K562 (cell line): ENCODE results near the gene INPPL1. TPM values are rescaled to one million over a fixed set of nuclear protein-coding genes. Genes with fewer than 3 reads are reported as not detected.
A peak's percentile ranks its signal among the peaks of the same experiment; 100 is the strongest.

Experiments
- ATAC-seq: fragments of 200-7000 bp; cut with Tn5 transposase; 3 replicates; pipeline ENCODE4 v1.9.1; 2020; ENCODE audit warnings: moderate library complexity
- BruUV-seq: library from RNA; stranded (reverse); fragments of 400-500 nt; replicated peaks from 2 replicates; lab custom pipeline; 2021; lab: Mats Ljungman, UMichigan
- CTCF ChIA-PET: fragments of 300-600 bp; formaldehyde crosslinking; extraction: SDS; loops from one replicate; lab custom pipeline; 2021; ENCODE audit warnings: low intra/inter-chr PET ratio; lab: Yijun Ruan, JAX
- POLR2A ChIA-PET: fragments of 300-600, 350-650 bp; sonication (Branson Sonifier 250); formaldehyde crosslinking; extraction: SDS; loops from one replicate; lab custom pipeline; 2021; ENCODE audit warnings: antibody characterized with exemption, inconsistent platforms; lab: Yijun Ruan, JAX
- DNase-seq, 4 experiments: peaks; one replicate each; pipeline versions ENCODE4 v3.0.0 to v3.0.0-alpha.2; 2011 to 2018; ENCODE audit warnings: low spot score in 3 of 4, mixed read lengths in 3 of 4; ENCODE audit errors: extremely low read depth in 1 of 4
- FAIRE-seq: peaks from 2 replicates; lab custom pipeline; 2011; peaks lifted over from hg19 to GRCh38; lab: Jason Lieb, UNC
- H2AFZ ChIP-seq: 2 replicates; pipeline ENCODE4 v1.6.0; 2011; ENCODE audit warnings: low read depth, low read length, control low read depth, inconsistent platforms
- H3K27ac ChIP-seq: fragments of 200-600 bp; 3 replicates; pipeline ENCODE4 v1.8.0; 2011; ENCODE audit warnings: low read depth, mild to moderate bottlenecking, control low read depth, inconsistent platforms, low read length, moderate library complexity, mixed read lengths; ENCODE audit errors: extremely low read depth
- H3K27me3 ChIP-seq, 2 experiments: fragments of 300-600 bp in 1 of 2; 2 replicates in 1 of 2; 3 replicates in 1 of 2; pipeline versions ENCODE4 v1.6.0 to v1.8.0; 2011; ENCODE audit warnings: inconsistent platforms in 2 of 2, low read length in 2 of 2, mild to moderate bottlenecking in 1 of 2, mixed read lengths in 1 of 2, moderate library complexity in 1 of 2; ENCODE audit not compliant: control insufficient read depth in 2 of 2, insufficient read depth in 2 of 2
- H3K36me3 ChIP-seq: fragments of 300-600 bp; 3 replicates; pipeline ENCODE4 v1.8.0; 2011; ENCODE audit warnings: mild to moderate bottlenecking, low read length, inconsistent platforms; ENCODE audit not compliant: control insufficient read depth, insufficient read depth
- H3K4me1 ChIP-seq, 2 experiments: fragments of 200-600 bp in 1 of 2; replicated peaks in 1 of 2; 2 replicates in 1 of 2; 3 replicates in 1 of 2; pipeline versions ENCODE4 v1.5.1 to v1.8.0; 2011; ENCODE audit warnings: inconsistent platforms in 2 of 2, low read length in 2 of 2, mild to moderate bottlenecking in 1 of 2, mixed read lengths in 1 of 2, moderate library complexity in 1 of 2; ENCODE audit not compliant: control insufficient read depth in 2 of 2, insufficient read depth in 2 of 2
- H3K4me2 ChIP-seq: 2 replicates; pipeline ENCODE4 v1.6.1; 2011; ENCODE audit warnings: low read length, control low read depth, inconsistent platforms, mixed read lengths; ENCODE audit not compliant: insufficient read depth
- H3K4me3 ChIP-seq: fragments of 200-600 bp; sonication (generic), shearing (Covaris generic); 2 replicates; pipeline ENCODE4 v1.5.1; 2016; ENCODE audit warnings: control low read depth, inconsistent platforms
- H3K79me2 ChIP-seq: fragments of 200-600 bp; 3 replicates; pipeline ENCODE4 v1.8.0; 2011; ENCODE audit warnings: low read length, inconsistent platforms; ENCODE audit not compliant: control insufficient read depth, insufficient read depth
- H3K9ac ChIP-seq, 2 experiments: 2 replicates each; pipeline versions ENCODE4 v1.6.0 to v1.6.1; 2011; ENCODE audit warnings: low read depth in 2 of 2, low read length in 2 of 2, control low read depth in 1 of 2, inconsistent platforms in 1 of 2, mild to moderate bottlenecking in 1 of 2, mixed read lengths in 1 of 2; ENCODE audit not compliant: insufficient read depth in 1 of 2
- H3K9me1 ChIP-seq: one replicate; pipeline ENCODE4 v1.6.0; 2011; ENCODE audit warnings: inconsistent platforms, mild to moderate bottlenecking, low read length, moderate library complexity; ENCODE audit not compliant: control insufficient read depth, insufficient read depth
- H3K9me3 ChIP-seq: replicated peaks from 2 replicates; pipeline ENCODE4 v1.5.1; 2011; ENCODE audit warnings: low read depth, low read length, inconsistent platforms; ENCODE audit not compliant: control insufficient read depth, insufficient read depth
- H4K20me1 ChIP-seq: replicated peaks from 2 replicates; pipeline ENCODE4 v1.6.1; 2011; ENCODE audit warnings: low read length, inconsistent platforms, mixed read lengths; ENCODE audit not compliant: control insufficient read depth, insufficient read depth
- ESRRA ChIP-seq: fragments of 450-650 bp; IDR thresholded peaks from 2 replicates; pipeline ENCODE4 v1.6.1; 2014; ENCODE audit warnings: low read depth, mild to moderate bottlenecking, moderate library complexity, borderline replicate concordance
- HDGF ChIP-seq: fragments of 450-650 bp; IDR thresholded peaks from 2 replicates; pipeline ENCODE4 v1.6.1; 2016
- MECOM ChIP-seq: fragments of 250-450 bp; sonication (Bioruptor Pico); IDR thresholded peaks from 2 replicates; pipeline ENCODE4 v1.8.0; 2022; ENCODE audit warnings: inconsistent platforms
- SUPT5H ChIP-seq: fragments of 450-650 bp; IDR thresholded peaks from 2 replicates; pipeline ENCODE4 v1.6.1; 2016
- WGBS: fragments of 100-300 bp; shearing (Covaris generic); methylation state at CpG from one replicate; pipeline ENCODE4 v1.1.6; 2016; ENCODE audit warnings: low coverage, mixed read lengths; ENCODE audit not compliant: insufficient coverage; ENCODE audit errors: missing lambda C conversion rate; 5-methylcytosine and 5-hydroxymethylcytosine counted together
- in situ Hi-C: fragments of 300-500 bp; cut with MboI; formaldehyde crosslinking; loops from 4 replicates; pipeline ENCODE4 v1.15.0; 2018; ENCODE audit warnings: inconsistent platforms, mixed read lengths
- intact Hi-C: fragments of 100-400 bp; cut with micrococcal nuclease; formaldehyde crosslinking; loops from 2 replicates; pipeline ENCODE4 v1.14.2; 2022
- polyA plus RNA-seq, 8 experiments: library from polyadenylated mRNA; depleted of rRNA in 4 of 8; stranded (reverse) in 5 of 8; unstranded in 3 of 8; fragments of >200 nt; fragmentation: Nextera tagmentation in 2 of 8; fragmentation: Illumina TruSeq in 1 of 8; extraction: Ambion mirVana in 2 of 8; extraction: Trizol in 1 of 8; gene quantifications; 2 replicates each; pipeline versions ENCODE4 v1.2.1 to v1.2.3, GENCODE V29; 2011 to 2014; ENCODE audit warnings: inconsistent platforms in 1 of 8, missing spikeins in 1 of 8
- total RNA-seq, 7 experiments: library from RNA; depleted of rRNA in 6 of 7; stranded (reverse); fragments of >200 nt in 6 of 7; fragmentation: Illumina TruSeq in 2 of 7; extraction: Trizol in 2 of 7; gene quantifications; 2 replicates each; pipeline versions ENCODE4 v1.2.1 to v1.2.3, GENCODE V29; 2011 to 2021; ENCODE audit warnings: low replicate concordance in 1 of 7

The INPPL1 gene
- total and polyA plus RNA-seq, 9 of the 15 experiments (the other 6 are each of a cell fraction or from before 2014, with no cell fraction given), result 0.55 to 137 (median 61.6) TPM

- intact Hi-C loops, result loop anchor here (5.0 kb wide), 2 partner anchors 54 to 196 kb away; partner anchors contain the start of gene CLPB
- BruUV-seq, result no TSS peak
- H3K4me2 ChIP-seq, result no peak overlapping the region
- H3K9me3 ChIP-seq, result no peaks in the 10 kb centered on the region
- H2AFZ ChIP-seq, result no peak overlapping the region
- no peak overlapping the region for H3K9ac ChIP-seq
- DNase-seq (no peak), ATAC-seq (no peak)
- ChIA-PET POLR2A (interaction anchor here (0.6 to 2.8 kb wide), 7 partner anchors 9 to 289 kb away, joined by 3 to 13 read pairs (median 5); partner anchors contain the start of genes CLPB and INPPL1), CTCF (no interaction called here)
- 63% methylated on average over 4 of the region's 4 CpGs for WGBS
- H3K36me3 ChIP-seq, result peaks cover 75% of the 10 kb centered on the region
- H3K4me1 ChIP-seq, result peaks cover 0 to 28% of the 10 kb centered on the region in 2 experiments; a peak in 2 of 5 replicates
- no peak overlapping the region for H3K27ac ChIP-seq
- no peaks in the 10 kb centered on the region for H4K20me1 ChIP-seq
- TF ChIP-seq MECOM (CRISPR knock-in tag), result no peak
- TF ChIP-seq, all 486 proteins: peak for 0
- in situ Hi-C loops, result no loop called here
- no peak for FAIRE-seq
- no peaks in the 10 kb centered on the region for H3K79me2 ChIP-seq
- no peaks in the 10 kb centered on the region for H3K27me3 ChIP-seq
- no peak overlapping the region for H3K4me3 ChIP-seq
- H3K9me1 ChIP-seq, result no peaks in the 10 kb centered on the region
Observed at GRCh38 chr11:72236083-72236697, 11.6 kb downstream of the INPPL1 start.

- DNase-seq (no peak), FAIRE-seq (no peak), ATAC-seq (no peak)
- Histone ChIP-seq H3K4me1 (peaks cover 0 to 28% of the 10 kb centered on the region in 2 experiments; a peak in 2 of 5 replicates), H3K4me2 (no peak overlapping the region), H4K20me1 (no peaks in the 10 kb centered on the region), H3K79me2 (no peaks in the 10 kb centered on the region), H3K9ac (no peak overlapping the region), H3K36me3 (peaks cover 69% of the 10 kb centered on the region), H3K27ac (no peak overlapping the region), H3K27me3 (no peaks in the 10 kb centered on the region), H2AFZ (no peak overlapping the region), H3K4me3 (no peak overlapping the region), H3K9me3 (no peaks in the 10 kb centered on the region), H3K9me1 (no peaks in the 10 kb centered on the region)
- BruUV-seq, result no TSS peak
- WGBS, result 69% methylated on average over 2 of the region's 2 CpGs
- in situ Hi-C loops (no loop called here), intact Hi-C loops (loop anchor here (5.0 kb wide), 2 partner anchors 54 to 196 kb away; partner anchors contain the start of gene CLPB)
- TF ChIP-seq ESRRA (peak; percentile 59), HDGF (no peak), SUPT5H (no peak)
- POLR2A ChIA-PET, result interaction anchor here (0.6 to 2.8 kb wide), 7 partner anchors 9 to 290 kb away, joined by 3 to 13 read pairs (median 5); partner anchors contain the start of gene INPPL1
- CTCF ChIA-PET, result no interaction called here
Observed at GRCh38 chr11:72236774-72237111, 12.2 kb downstream of the INPPL1 start.
